ENCODE measurements around the gene COQ5.
"Not testable (repeated sequence)": the region's sequence is repeated elsewhere in the genome, so short reads cannot be mapped to it uniquely, and the experiment has no call there.

Gene COQ5

GRCh38 chr12:120529641-120530417 is 871 bp upstream of the COQ5 start:
- no peak for DNase-seq (ENCODE audit: low read depth in 2 of 3, low spot score in 1 of 3)

- no peak for DNase-seq (ENCODE audit: low read depth in 2 of 3, low spot score in 1 of 3)
Observed at GRCh38 chr12:120522568-120522967, 6.4 kb downstream of the COQ5 start.

GRCh38 chr12:120519324-120519723 is 9.6 kb downstream of the COQ5 start:
- DNase-seq (ENCODE audit: low read depth in 2 of 3, low spot score in 1 of 3) = not testable (repeated sequence)

- no peak for DNase-seq (ENCODE audit: low read depth in 2 of 3, low spot score in 1 of 3)
Observed at GRCh38 chr12:120515496-120515895, 13.5 kb downstream of the COQ5 start.

GRCh38 chr12:120514002-120514401 is 15.0 kb downstream of the COQ5 start:
- no peak for DNase-seq (ENCODE audit: low read depth in 2 of 3, low spot score in 1 of 3)

GRCh38 chr12:120508537-120508936 is 20.4 kb downstream of the COQ5 start:
- no peak for DNase-seq (ENCODE audit: low read depth in 2 of 3, low spot score in 1 of 3)

DNA sequence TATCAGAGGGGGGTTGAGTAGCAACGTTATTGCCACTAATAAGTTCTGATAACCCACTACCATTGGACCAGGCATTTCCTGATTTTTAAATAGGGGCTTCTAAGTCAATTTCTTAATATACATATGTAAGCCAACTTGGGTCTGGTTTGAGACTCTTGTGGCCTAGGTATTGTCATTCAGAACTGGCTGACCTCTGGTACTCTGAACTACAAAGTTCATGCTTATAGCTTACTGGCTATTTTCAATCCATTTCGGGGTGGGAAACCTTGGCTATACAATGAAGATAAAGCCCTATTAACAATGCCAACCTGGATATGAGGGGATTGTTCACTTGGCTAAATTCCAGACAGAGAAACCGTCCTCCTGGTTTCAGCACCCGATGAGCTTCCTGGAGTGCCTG is 24.4 kb downstream of the COQ5 start:
- DNase-seq (ENCODE audit: low read depth in 2 of 3, low spot score in 1 of 3) = no peak

- DNase-seq (ENCODE audit: low read depth in 2 of 3, low spot score in 1 of 3) = no peak
Observed at GRCh38 chr12:120500581-120500980, 28.4 kb downstream of the COQ5 start.

- no peak for DNase-seq (ENCODE audit: low read depth in 2 of 3, low spot score in 1 of 3)
Observed at GRCh38 chr12:120498870-120499515, 30.0 kb downstream of the COQ5 start.

GRCh38 chr12:120497524-120498150 is 31.3 kb downstream of the COQ5 start:
- DNase-seq (ENCODE audit: low read depth in 2 of 3, low spot score in 1 of 3) = no peak

DNA sequence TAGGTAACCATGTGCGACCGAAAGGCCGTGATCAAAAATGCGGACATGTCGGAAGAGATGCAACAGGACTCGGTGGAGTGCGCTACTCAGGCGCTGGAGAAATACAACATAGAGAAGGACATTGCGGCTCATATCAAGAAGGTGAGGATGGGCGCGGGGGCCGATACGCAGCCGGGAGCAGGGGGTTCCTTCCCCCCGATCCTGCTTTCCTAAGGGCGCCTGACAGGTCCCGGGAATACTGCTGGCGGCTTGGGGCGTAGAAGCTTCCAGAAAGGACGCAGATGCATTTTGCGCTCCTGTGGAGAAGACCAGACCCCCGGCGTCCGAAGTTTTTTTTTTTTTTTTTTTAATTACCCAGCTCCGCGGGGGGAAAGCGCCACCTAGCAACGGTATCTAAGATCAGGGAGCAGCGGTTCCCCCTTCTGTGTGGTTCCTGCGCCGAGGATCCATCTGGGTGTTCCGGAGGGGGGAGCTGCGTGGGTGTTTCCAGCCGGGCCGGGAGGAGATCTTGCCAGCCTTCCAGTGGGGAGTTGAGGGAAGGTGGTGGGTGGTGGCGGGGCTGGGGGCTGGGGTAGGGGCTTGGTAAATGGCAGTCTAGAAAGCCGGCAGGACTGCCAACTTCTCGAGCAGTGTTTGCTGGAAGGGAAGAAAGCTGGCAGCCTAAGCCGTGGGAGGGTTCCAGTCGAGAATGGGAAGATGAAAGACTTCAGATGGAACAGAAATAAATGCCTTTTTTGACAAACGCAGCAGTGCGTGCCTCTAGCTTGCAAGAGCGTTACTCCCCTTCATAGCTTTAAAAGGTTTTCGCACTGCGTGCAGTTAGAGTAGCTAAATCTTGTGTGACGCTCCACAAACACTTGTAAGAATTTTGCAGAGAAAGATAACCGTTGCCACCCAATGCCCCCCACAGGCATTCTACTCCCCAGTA is 32.3 kb downstream of the COQ5 start:
- DNase-seq (ENCODE audit: low read depth in 2 of 3, low spot score in 1 of 3) = peak; percentile 6 to 28 (median 11)

- DNase-seq (ENCODE audit: low read depth in 2 of 3, low spot score in 1 of 3) = peak; percentile 96 to 99 (median 96)
Observed at GRCh38 chr12:120495731-120496412, 33.1 kb downstream of the COQ5 start, which contains the start of gene DYNLL1. Gene DYNLL1 (plus strand): TSS chr12:120496113. CDS start chr12:120496422, 309 bp downstream.

- DNase-seq (ENCODE audit: low read depth in 2 of 3, low spot score in 1 of 3) = no peak
Observed at GRCh38 chr12:120495186-120495730, 33.7 kb downstream of the COQ5 start.

GRCh38 chr12:120490833-120491512 is 38.0 kb downstream of the COQ5 start:
- no peak for DNase-seq (ENCODE audit: low read depth in 2 of 3, low spot score in 1 of 3)

DNA sequence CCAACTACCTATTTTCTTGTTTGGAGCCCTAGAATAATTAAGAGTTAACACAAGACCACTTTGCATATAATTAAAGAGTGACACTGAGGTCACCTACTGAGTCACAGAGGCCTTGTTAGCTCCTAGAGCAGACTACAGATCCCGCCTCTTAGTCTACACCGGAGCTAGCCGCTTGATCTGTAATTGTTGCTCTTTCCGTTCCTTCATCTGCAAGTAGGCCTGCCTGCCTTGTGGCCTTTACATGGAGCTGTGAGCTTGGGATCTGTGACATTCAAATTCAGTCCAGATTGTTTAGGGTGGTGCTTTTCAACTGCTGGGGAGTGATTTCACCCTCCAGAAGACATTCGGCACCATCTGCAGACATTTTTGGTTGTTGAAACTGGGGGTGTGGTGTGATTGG is 38.6 kb downstream of the COQ5 start:
- DNase-seq (ENCODE audit: low read depth in 2 of 3, low spot score in 1 of 3) = no peak

GRCh38 chr12:120489018-120489417 is 39.9 kb downstream of the COQ5 start:
- no peak for DNase-seq (ENCODE audit: low read depth in 2 of 3, low spot score in 1 of 3)

GRCh38 chr12:120488057-120488640 is 40.8 kb downstream of the COQ5 start:
- DNase-seq (ENCODE audit: low read depth in 2 of 3, low spot score in 1 of 3) = no peak

- not testable (repeated sequence) for DNase-seq (ENCODE audit: low read depth in 2 of 3, low spot score in 1 of 3)
Observed at GRCh38 chr12:120487552-120487951, 41.4 kb downstream of the COQ5 start.

Measured in stimulated activated CD4-positive, alpha-beta T cell treated with anti-CD3 and anti-CD28 coated beads, Interleukin-12 subunit alpha, Interleukin-12 subunit beta, amount 100 ng/mL, for 48 hours (primary cell).